Fibroblast of skin of right quadriceps (primary cell): ENCODE measurements around the gene EYA2.
"Not testable (repeated sequence)": the region's sequence is repeated elsewhere in the genome, so short reads cannot be mapped to it uniquely, and the experiment has no call there.

ENCODE experiments used
- DNase-seq: peaks from one replicate; pipeline ENCODE4 v3.0.0-alpha.2; 2013

The EYA2 gene

GRCh38 chr20:46897328-46897880 is 2.8 kb downstream of the EYA2 start:
- DNase-seq = no peak

GRCh38 chr20:46898423-46898822 is 3.8 kb downstream of the EYA2 start:
- no peak for DNase-seq

GRCh38 chr20:46899621-46900020 is 5.0 kb downstream of the EYA2 start:
- DNase-seq = no peak

- DNase-seq = no peak
Measured at GRCh38 chr20:46900086-46900485, 5.4 kb downstream of the EYA2 start.

- no peak for DNase-seq
Measured at GRCh38 chr20:46900826-46901225, 6.2 kb downstream of the EYA2 start.

- no peak for DNase-seq
Measured at GRCh38 chr20:46901638-46902037, 7.0 kb downstream of the EYA2 start.

GRCh38 chr20:46903256-46903655 is 8.6 kb downstream of the EYA2 start:
- DNase-seq = no peak

DNA sequence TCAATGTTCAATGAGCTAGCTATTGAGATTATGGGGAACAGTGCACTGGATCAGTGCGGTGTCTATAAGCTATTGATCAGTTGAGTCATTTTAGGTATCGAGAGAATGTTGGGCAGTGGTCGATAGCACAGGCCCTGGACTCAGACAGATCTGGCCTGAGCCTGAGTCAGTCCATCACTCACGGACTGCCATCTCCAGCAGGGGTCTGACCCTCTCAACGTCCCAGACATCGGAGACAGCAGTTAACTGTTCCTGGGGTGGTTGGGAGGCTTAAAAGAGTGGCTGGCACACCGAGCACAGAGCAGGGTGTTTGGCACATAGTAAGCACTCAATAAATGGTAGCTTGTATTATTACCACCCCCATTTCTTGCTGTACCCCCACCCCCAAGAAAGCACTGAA is 9.3 kb downstream of the EYA2 start:
- DNase-seq = no peak

DNA sequence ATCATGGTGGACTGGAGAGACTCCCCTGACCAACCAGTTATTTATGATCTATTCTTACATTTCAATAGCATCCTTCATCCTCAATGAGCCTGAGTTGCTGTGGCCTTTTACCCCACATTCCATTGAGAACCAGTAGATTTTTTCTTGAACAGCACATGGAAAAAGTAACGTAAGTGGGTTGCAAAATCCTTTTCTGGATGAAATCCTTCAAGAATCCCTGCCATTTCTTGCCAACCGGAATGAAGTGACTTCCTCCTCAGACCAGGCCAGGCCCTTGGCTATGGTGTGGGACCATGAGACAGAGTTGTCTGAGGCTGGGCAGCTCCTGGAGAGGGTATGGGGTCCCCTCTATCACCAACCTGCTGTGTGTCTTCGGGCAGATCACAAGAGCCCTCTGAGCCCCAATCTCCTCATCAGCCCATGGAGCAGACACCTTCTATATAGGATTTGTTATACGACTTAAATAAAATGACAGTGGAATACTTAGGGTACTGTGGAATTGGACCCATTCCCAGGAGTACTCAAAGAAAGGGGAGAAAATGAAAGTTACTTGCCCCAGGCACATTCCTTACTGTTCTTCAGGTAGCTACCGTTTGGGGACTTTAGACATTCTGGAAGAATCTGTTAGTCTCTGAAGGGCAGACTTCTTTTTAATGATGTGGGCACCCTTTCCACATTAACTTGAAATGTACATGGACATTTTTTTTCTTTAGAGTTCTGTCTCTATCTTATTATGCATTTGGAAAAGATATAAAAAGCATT is 10.9 kb downstream of the EYA2 start:
- DNase-seq = no peak

- DNase-seq = no peak
Measured at GRCh38 chr20:46913329-46914044, 18.8 kb downstream of the EYA2 start.

DNA sequence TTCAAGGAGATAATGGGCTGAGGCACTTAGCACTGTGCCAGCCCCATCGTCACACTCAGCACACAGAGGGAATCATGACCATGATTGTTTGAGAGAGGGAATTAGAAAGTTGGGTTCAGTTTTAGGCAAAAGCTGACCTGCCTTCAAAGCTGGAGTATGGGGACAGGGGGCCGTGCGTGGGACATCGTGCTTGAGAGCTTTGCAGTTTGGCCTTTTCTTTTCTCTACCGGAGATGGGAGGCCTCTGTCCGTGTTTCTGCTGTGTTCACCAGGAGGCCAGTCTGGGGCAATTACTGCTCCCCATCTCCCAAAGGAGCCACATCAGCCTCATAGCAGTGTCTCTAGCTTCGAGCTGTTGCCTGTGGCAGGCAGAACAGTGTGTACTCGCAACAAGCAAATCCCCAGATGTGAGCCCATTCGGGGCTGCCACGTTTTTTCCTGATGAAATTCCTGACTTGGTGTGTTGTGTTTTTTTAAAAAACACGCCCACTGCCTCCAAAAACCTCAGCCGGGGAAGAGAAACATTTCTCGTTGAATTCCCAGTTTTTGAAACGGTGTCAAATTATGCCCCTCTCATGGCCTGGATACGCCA is 20.2 kb downstream of the EYA2 start:
- DNase-seq = no peak

GRCh38 chr20:46915575-46916257 is 21.1 kb downstream of the EYA2 start:
- DNase-seq = peak; percentile 14

DNA sequence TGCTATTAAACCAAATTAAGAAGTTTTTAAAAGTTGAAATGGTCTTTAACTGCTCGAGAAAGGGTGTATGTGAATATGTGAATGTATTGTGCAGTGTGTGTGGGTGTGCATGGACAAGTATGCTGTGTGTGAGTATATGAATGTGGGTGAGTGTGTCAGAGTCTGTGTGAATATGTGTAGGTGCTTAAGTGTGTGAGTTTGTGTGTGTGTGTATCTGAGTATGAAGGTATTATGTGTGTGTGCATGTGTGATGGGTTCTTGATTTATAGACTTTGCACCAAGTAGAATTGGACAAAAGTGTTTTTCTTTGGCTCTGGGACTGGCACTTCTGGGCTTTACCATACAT is 21.6 kb downstream of the EYA2 start:
- DNase-seq = no peak

- DNase-seq = no peak
Measured at GRCh38 chr20:46917155-46917554, 22.5 kb downstream of the EYA2 start.

DNA sequence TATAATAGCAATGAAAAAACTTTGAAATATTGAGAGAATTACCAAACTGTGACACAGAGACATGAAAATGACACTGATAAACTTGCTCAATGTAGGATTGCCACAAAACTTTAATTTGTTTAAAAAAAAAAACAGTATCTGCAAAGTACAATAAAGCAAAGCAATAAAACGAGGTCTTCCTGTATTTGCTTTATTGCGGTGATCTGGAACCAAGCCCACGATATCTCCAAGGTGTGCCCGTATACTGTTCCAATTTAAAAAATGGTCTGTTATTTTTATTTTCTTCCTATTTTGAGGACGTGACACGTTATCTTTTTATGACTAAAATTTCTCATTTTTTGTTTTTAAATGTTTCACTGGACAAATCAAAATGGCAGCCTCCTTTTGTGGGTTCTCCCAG is 25.5 kb downstream of the EYA2 start:
- DNase-seq = no peak

DNA sequence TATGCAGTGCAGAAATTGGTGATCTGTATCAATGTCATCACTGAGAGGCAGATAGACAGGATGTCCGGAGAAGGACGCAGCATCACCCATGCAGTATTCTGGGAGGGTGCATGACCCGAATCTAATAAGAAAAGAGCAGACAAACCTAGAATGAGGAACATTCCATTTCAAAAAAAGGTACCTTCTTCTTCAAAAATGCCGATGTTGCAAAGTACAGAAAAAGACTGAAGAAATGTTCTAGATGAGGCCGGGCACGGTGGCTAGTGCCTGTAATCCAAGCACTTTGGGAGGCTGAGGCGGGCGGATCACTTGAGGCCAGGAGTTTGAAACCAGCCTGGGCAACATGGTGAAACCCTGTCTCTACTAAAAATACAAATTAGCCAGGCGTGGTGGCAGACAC is 28.2 kb downstream of the EYA2 start:
- DNase-seq = not testable (repeated sequence)

DNA sequence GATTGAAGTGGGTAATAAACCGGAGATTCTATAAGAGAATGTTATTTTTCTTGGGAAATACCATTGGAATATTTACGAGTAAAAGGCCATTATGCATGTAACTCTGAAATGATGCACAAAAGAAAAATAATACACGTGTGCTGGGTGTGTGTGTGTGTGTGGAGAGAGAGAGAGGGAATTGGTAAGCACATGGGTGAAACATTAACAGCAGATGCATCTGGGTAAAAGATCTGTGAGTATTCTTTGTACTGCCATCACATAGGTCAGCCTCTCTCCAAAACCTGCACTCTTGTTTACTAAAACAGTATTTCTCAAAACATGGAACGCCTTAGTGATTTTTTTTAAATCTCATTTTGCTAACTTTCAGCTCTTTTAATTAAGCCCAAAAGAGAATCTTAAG is 28.9 kb downstream of the EYA2 start:
- no peak for DNase-seq

DNA sequence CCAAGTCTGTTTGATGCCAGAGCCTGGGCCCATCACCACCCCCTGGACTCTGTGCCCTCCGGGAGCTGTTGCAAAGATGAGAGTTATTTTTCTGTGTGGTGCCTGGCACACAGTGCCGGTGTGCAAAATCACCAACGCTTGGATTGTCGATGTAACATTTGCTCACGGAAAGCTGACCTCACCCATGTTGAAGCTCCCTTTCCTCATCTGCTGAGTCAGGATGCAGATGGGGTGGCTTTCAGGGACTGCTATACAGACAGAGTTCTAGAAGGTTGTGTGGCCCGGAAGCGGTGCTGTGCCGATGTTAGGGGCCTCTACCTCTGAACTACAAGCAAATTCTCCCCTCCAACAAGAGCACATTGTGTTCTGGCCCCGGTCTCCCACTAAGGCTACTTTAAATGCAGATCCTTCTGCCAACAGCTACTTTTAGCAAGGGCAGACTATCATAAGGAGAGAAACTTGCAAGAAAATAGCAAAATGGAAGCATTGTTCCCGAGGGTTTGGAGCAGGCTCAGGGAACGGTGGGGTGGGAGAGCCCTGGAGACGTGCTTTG is 34.0 kb downstream of the EYA2 start:
- peak; percentile 21 for DNase-seq

DNA sequence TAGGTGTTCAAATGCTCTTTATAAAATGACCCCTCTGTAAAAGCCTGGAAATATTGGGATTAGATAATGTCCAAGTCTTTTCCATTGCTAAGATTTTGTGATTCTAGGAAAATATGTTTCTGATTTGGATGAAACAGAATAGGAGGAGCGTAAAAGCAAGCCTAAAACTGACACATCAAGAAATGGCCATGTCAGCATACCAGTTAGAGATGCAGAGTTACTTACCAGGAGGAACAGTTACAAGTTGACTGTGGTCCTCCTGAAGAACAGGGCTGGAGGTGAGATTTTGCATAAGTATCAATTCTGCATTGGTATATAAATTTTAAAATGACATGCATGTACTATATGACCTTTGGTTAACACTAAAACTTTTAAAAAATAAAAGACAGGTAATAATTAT is 35.3 kb downstream of the EYA2 start:
- no peak for DNase-seq

DNA sequence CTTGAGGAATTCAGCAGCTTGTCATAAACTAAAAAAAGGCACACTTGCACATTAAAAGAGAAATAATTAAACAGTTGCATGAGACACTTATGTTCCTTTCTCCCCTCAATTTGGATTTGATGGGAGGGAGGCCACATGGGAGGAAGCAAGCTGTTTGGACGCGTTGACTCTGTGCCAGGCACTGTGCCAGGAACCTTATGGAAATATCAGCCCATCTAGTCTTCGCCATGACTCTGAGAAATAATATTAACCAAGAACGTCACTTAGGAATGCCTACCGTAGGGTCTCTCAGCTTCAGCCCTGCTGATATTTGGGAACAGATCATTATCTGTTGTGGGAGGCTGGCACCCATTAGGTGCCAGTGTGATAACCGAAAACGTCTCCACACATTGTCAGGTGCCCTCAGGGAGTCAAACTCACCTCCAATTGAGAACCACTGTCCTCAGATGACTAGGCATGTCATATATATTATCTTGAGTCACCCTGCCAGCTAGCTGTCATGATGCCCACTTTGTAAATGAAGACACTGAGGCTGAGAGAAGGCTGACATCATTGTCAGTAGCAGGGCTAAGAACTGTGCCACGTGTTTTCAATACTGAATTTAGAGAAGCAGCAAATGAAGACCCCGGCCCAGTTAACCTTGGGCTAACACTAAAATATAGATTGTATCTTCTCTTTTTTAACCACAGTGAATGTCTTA is 36.1 kb downstream of the EYA2 start:
- no peak for DNase-seq

DNA sequence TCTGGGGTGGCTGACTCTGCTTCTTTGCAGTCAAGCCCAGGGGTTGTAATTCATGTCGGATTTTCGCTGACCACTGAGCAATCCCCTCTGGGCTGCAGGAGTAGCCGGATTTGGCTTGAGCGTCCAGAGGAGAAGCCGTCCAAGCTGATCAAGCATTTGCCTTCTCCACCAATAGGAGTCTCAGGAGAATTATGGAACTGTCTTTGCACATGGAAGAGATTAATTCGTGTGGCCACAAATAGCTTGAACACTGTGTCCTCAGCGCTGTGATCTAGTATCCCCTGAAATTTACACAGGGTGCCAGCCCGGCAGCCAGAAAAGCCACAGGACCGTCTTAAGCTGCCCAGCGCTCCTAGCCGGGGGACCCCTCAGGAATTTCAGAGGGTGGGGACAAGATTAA is 37.1 kb downstream of the EYA2 start:
- peak; percentile 31 for DNase-seq

DNA sequence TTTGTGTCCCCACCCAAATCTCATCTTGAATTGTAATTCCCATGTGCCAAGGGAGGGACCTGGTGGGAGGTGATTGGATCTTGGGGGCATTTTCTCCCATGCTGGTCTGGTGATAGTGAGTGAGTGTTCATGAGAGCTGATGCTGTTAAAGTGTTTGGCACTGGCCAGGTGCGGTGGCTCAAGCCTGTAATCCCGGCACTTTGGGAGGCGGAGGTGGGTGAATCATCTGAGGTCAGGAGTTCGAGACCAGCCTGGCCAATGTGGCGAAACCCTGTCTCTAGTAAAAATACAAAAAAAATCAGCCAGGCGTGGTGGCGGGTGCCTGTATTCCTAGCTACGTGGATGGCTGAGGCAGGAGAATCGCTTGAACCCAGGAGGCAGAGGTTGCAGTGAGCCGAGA is 37.8 kb downstream of the EYA2 start:
- not testable (repeated sequence) for DNase-seq
